Stimulated activated CD4-positive, alpha-beta T cell treated with anti-CD3 and anti-CD28 coated beads, Interleukin-1b, Interleukin-23, amount 100 ng/mL, for 24 hours (primary cell): ENCODE results near the gene LCN6.

ENCODE experiments used
- DNase-seq, 4 experiments: peaks; one replicate each; pipeline ENCODE4 v3.0.0-alpha.2; 2020; ENCODE audit warnings: low read depth in 4 of 4, low spot score in 1 of 4

The LCN6 gene

GRCh38 chr9:136745389-136746154 lies 2.8 kb downstream of the LCN6 start:
- no peak for DNase-seq

GRCh38 chr9:136744773-136745172 lies 3.6 kb downstream of the LCN6 start:
- DNase-seq: no peak

- no peak for DNase-seq
Observed at GRCh38 chr9:136743639-136744211, 4.6 kb downstream of the LCN6 start.

- DNase-seq: no peak
Observed at GRCh38 chr9:136742591-136743391, 5.5 kb downstream of the LCN6 start, which contains the start of gene LCN10. Gene LCN10, minus strand, starts transcription at chr9:136742940. Its CDS starts 37 bp downstream, at chr9:136742903.

GRCh38 chr9:136741883-136742571 lies 6.3 kb downstream of the LCN6 start:
- DNase-seq: no peak

DNA sequence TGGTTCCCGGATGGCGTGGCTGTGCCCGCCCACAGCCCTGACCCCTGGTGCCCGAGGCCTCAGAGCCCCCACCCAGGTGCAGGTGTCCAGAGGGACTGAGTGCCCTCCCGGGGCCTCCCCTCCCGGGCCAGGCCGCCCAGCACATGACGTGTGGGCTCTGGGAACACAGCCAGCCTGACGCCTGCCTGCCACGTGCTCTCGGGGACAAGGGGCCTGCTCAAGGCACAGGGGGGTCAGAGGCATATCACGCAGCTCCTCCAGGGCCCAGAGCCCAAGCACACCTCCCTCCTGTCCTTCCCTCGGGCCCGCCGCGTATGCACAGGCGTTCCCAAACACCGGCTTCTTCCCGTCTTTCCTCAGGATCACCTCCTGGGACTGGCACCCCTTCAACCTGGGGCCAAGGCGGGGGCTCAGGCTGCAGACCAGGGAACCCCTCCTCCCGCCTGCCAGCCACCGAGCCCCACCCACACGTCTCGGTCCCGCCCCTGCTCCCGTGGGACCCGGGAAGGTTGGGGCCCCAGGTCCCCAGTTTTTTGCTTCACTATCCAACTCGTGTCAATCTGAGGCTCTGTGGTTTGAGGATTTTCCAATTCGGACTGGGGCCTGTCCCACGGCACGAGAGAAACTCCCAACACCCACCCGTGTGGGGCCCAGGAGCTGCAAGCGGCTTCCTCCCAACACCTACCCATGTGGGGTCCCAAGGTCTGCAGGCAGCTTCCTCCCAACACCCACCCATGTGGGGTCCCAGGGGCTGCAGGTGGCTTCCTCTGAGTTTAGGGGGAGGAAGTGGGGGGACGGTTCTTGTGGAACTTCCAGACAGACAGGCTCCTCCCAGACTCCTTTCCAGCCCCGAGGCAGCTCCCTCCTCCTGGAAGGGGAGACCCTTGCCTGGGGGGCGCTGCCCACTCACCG lies 7.1 kb downstream of the LCN6 start:
- DNase-seq: no peak

GRCh38 chr9:136740491-136740890 lies 7.8 kb downstream of the LCN6 start:
- no peak for DNase-seq

GRCh38 chr9:136740069-136740468 lies 8.3 kb downstream of the LCN6 start:
- DNase-seq: no peak

GRCh38 chr9:136739509-136739908 lies 8.8 kb downstream of the LCN6 start:
- DNase-seq: no peak

GRCh38 chr9:136738960-136739359 lies 9.4 kb downstream of the LCN6 start:
- DNase-seq: no peak

GRCh38 chr9:136735812-136736480 lies 12.4 kb downstream of the LCN6 start:
- DNase-seq: no peak

- DNase-seq: no peak
Observed at GRCh38 chr9:136734837-136735496, 13.4 kb downstream of the LCN6 start.

DNA sequence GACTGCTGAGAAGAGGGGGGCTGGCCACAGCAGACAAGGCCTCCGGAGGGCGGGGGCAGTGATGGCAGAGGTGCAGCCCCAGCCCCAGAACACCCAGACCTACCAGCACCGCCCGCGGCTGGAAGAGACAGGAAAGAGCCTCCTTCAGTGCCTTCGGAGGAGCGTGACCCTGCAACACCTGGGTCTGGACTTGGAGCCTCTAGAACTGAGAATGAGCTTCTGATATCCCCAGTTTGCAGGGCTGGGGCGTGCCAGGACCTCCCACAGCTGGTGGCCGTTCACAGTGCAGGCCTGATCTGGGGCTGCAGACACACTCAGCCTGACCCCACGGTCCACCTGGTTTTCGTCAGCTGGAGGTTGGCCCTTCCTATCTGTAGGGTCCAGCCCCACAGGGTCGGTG lies 14.7 kb downstream of the LCN6 start:
- DNase-seq: no peak

DNA sequence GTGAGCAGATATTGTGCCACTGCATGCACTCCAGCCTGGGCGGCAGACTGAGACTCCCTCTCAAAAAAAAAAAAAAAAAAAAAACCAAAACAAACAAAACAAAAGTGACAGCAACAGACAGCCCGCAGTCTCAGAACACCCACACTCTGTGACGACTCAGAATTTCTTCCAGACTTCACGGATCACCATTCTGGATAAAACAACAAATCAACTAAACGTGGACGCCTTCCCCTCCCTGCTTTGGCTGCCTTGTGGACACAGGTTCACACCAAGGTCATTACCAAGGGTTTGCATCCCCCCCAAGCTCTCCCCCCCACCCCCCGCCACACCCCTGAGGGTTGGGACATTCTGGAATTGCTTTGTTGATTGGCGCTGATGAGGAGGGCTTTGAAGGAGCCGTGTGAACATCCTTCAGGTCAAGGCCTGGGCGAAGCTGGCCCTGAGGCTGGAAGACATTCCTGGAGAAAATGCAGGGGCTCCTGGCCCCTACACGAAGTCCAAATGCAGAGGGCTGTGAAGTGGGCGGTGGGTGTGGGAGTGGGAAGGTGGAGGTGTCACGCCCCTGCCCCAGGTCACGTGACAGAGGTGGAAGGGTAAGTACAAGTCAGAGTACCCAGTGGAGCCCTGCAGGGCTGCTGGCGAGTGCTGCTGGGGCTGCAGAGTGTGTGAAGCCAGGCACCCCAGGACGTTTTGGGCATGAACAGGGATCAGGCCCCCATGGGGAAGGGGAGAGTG lies 15.7 kb downstream of the LCN6 start:
- DNase-seq: no peak

GRCh38 chr9:136729926-136730325 lies 18.4 kb downstream of the LCN6 start:
- DNase-seq: no peak

DNA sequence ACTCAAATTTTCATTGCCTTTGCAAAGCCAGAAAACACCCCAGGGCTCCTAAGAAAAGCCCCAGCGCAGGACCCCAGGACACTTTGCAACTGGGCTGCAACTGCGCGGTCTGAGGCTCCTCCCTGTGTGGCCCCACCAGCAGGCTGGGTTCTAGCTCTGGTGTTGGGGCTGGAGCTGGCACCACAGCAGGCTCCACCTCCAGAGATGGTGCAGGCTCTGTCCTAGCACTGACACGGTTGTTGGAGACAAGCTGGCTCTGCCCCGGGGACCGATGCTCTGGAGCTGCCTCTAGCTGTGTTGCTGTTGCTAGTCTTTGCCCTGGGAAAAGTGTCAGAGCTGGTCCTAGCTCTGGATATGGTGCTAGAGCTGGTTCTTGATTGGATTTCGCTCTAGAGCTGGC lies 19.2 kb downstream of the LCN6 start:
- no peak for DNase-seq

GRCh38 chr9:136728548-136729123 lies 19.7 kb downstream of the LCN6 start:
- no peak for DNase-seq

DNA sequence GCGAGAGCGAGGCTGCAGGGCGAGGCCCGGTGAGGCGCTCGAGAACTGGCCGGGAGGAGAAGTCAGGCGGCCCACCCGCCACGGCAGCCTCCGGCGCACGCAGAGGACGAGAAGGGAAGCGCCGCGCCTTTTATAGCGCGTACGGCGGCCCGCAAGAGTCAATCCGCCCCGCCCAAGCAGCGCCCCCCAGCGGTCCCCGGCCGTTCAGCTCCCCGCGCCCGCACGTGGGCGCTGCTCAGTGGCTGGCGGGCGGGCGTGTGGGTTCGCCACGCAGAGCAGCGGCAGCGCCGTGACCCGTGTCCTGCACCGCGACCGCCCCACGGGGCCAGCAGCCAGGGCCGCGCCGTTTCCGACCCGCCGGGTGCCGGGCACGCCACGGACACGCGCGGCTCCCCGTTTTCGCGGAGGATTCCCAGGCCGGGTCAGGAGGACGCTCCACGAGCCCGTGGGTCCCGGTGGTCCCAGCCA lies 20.2 kb downstream of the LCN6 start:
- DNase-seq: peak; percentile 86 to 97 (median 90)
